GM12891 (cell line): ENCODE results near the gene GFM1.

Experiments used
- POLR2A ChIP-seq: IDR thresholded peaks from 2 replicates; pipeline ENCODE4 v1.6.1; 2011; ENCODE audit warnings: low read depth, low read length, control low read depth
- POLR2AphosphoS5 ChIP-seq: IDR thresholded peaks from 2 replicates; pipeline ENCODE4 v1.6.1; 2011; ENCODE audit warnings: low read depth, low read length, control low read depth
- TAF1 ChIP-seq: IDR thresholded peaks from 2 replicates; pipeline ENCODE4 v1.6.1; 2011; ENCODE audit warnings: low read depth, low read length, control low read depth

- no peak for TF ChIP-seq POLR2A
- no peak for TF ChIP-seq TAF1
- no peak for TF ChIP-seq POLR2AphosphoS5
Measured at GRCh38 chr3:158725348-158726011, 81.2 kb downstream of the GFM1 start.
